Colonic mucosa (tissue), 4 donors: ENCODE measurements around the gene C10orf71. TPM values are rescaled to one million over a fixed set of nuclear protein-coding genes. Genes with fewer than 3 reads are reported as not detected.

Experiments used
- DNase-seq: peaks from one replicate; pipeline ENCODE4 v3.0.0-alpha.2; 2020
- H3K27ac ChIP-seq: fragments of 200-600 bp; one replicate; pipeline ENCODE4 v1.8.0; 2021
- H3K27me3 ChIP-seq: fragments of 200-600 bp; one replicate; pipeline ENCODE4 v1.8.0; 2021
- H3K36me3 ChIP-seq: fragments of 200-600 bp; one replicate; pipeline ENCODE4 v1.8.0; 2021
- H3K4me1 ChIP-seq: fragments of 200-600 bp; one replicate; pipeline ENCODE4 v1.8.0; 2021; ENCODE audit warnings: mild to moderate bottlenecking
- H3K4me3 ChIP-seq: fragments of 200-600 bp; one replicate; pipeline ENCODE4 v1.8.0; 2021
- H3K9ac ChIP-seq, 2 donors: one replicate each; pipeline ENCODE4 v1.7.0; 2013; ENCODE audit warnings: control low read depth in 2 of 2, low read depth in 2 of 2, low read length in 2 of 2
- H3K9me3 ChIP-seq: fragments of 200-600 bp; one replicate; pipeline ENCODE4 v1.8.0; 2021
- intact Hi-C: fragments of 100-400 bp; cut with DNase I; formaldehyde crosslinking; loops from one replicate; pipeline ENCODE4 v1.14.1; 2022
- total RNA-seq, 2 donors: library from RNA; stranded (reverse); fragmentation: NEBNext Ultra II Directional in 1 of 2; extraction: Animal tissue kit (Norgen Biotek cat#: 25700) in 1 of 2; gene quantifications; one replicate each; pipeline ENCODE4 v1.2.1, GENCODE V29; 2021
- TF ChIP-seq, protein P1 (sequence below): fragments of 200-600 bp; IDR thresholded peaks from one replicate; pipeline ENCODE4 v1.8.0; 2022; ENCODE audit warnings: antibody characterized with exemption, mild to moderate bottlenecking
- donor health status: healthy.
- donor health status: DM: no; HTN: no; CAD: no.
- donor health status: DM: no; HTN: no; CAD: no.

C10orf71 gene, protein sequence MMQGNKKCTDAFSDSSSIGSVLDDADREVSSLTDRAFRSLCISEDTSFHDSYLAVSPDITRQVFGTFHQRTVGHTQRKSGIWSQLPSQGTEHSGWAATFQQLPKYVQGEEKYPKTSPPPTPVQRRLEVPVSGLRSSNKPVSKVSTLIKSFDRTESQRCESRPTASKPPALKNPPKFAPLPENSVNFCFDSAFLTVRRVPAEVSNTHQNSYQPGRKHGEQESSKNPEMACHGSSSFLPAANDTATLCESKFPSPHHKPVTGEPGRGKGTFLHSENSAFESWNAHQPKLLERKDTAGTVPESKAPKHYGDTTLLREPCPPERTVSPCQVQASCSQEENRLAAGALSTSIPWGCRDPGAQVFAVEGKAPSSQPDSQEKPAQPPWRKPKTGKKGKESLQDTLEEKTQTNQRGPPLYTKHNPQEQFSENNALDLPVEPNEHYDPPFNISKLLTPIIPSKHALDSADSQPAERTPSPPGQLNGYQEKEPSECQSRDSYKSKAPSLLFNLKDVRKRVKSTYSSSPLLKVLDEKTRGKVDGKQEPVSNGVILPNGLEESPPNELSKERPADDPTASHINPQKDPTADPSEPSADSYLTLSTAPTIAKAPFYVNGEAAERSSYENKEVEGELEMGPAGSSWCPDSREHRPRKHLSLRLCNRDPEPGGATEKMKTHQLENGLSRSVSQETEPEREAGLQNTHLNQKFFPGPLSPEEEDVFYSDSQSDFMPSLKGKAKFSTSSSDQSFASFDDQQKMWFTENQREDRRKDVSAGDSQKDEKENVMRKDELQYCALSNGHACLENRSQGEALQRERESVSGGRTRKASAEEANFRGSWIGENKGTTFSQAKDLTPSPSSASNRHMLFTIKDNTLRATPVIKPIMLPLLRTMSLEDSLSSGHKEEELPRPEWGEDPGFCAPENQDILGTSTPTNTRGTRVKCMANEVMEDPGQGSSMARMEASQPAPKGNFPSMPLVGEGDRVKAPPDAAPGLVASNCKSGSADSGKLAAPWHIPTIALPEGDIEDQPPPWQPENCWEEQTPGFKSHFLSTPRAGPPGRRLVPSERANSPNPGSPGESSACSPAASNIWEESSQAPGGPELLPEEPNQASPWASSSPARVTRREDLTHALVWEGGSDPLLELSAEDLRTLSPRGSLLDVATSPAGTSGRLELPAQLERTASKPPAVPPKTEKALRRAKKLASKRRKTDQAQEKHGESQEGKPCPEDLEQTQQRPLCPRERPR (N-terminal part only)
- not detected for total RNA-seq

DNA sequence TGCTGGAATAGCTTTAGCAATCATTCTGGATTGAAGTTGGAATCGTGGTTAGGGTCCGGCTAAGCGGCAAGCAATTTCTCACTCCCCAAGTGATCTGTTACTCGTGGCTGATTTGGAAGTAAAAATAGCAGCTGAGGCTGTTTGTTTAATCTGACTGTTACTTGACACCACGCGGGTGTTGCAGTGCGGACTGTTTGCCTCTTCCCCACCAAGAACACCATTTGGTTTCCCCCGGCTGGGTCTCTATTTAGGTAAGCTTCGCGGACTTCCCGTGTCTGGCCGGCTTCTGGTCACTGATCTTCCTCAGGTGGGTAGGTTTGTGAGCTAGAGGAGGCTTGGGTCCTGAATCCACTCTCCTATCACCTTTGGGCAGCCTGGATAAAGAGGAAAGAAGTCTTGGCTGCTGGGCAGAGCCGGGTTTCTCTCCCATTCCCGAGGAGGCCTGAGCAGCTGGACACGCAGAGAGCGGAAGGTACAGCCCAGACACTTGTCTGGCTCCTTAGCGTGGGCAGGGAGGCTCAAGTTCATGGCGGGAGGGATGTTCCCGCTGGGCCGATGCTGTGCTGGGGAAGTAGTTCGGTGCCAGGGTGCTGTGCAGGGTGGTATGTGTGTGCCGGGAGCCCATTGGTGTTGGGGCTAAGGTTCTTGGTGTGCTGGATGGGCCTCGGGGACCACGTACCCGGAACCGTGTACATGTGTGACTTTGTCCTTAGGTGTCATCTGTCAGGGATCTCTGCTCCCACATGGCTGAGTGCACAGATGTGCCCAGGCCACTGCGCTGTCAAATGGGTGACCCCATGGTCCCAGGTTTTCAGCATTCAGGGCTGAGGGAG is at the start of gene C10orf71:
TSS of gene C10orf71 (plus strand) at position 188 of the 833 bp plus-strand sequence. CDS start 23,376 bp downstream, outside the sequence.
- DNase-seq: no peak
- intact Hi-C loops: no loop called here
- H3K4me3 ChIP-seq: no peak within 1 kb of the TSS
- no peaks in the 10 kb centered on the region for H3K36me3 ChIP-seq
- H3K27me3 ChIP-seq: no peaks in the 10 kb centered on the region
- no peak within 1 kb of the TSS for H3K9ac ChIP-seq
- no peaks in the 10 kb centered on the region for H3K4me1 ChIP-seq
- H3K27ac ChIP-seq: no peak within 1 kb of the TSS
- TF ChIP-seq, protein P1, sequence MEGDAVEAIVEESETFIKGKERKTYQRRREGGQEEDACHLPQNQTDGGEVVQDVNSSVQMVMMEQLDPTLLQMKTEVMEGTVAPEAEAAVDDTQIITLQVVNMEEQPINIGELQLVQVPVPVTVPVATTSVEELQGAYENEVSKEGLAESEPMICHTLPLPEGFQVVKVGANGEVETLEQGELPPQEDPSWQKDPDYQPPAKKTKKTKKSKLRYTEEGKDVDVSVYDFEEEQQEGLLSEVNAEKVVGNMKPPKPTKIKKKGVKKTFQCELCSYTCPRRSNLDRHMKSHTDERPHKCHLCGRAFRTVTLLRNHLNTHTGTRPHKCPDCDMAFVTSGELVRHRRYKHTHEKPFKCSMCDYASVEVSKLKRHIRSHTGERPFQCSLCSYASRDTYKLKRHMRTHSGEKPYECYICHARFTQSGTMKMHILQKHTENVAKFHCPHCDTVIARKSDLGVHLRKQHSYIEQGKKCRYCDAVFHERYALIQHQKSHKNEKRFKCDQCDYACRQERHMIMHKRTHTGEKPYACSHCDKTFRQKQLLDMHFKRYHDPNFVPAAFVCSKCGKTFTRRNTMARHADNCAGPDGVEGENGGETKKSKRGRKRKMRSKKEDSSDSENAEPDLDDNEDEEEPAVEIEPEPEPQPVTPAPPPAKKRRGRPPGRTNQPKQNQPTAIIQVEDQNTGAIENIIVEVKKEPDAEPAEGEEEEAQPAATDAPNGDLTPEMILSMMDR: no peak
- no peaks in the 10 kb centered on the region for H3K9me3 ChIP-seq

DNA sequence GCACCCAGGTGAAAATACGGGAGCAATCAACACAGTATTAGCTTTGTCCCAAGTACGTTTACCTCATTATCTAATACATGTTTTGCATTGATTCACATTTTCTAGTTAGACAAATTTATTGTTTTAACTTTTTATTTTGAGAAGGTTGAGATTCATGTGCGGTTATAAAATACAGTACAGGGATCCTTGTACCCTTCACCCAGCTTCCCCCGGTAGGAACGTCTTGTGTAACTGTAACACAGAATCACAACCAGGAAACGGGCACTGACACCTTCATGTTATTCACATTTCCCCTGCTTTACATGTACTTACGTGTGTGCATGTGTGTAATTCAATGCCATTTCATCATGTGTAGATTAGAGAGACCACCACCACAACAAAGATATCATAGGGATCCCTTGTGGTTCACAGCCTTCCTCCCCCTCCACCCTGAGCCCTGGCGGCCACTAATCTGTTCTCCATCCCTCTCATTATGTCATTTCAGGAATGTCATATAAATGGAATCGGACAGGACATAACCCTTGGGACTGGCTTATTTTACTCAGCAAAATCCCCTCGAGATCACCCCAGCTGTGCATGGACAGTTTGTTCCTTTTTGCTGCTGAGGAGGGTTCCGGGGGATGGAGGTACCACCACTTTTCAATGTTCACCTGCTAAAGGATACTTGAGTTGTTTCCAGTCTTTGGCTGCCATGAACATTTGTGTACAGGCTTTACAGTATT is 46.5 kb upstream of the C10orf71 start:
- TF ChIP-seq, protein P1: no peak
- no peaks in the 10 kb centered on the region for H3K4me1 ChIP-seq
- DNase-seq: no peak
- H3K27ac ChIP-seq: no peak overlapping the region
- H3K4me3 ChIP-seq: no peak overlapping the region
- intact Hi-C loops: no loop called here
- no peaks in the 10 kb centered on the region for H3K27me3 ChIP-seq
- H3K36me3 ChIP-seq: no peaks in the 10 kb centered on the region
- H3K9me3 ChIP-seq: no peaks in the 10 kb centered on the region
- no peak overlapping the region for H3K9ac ChIP-seq

DNA sequence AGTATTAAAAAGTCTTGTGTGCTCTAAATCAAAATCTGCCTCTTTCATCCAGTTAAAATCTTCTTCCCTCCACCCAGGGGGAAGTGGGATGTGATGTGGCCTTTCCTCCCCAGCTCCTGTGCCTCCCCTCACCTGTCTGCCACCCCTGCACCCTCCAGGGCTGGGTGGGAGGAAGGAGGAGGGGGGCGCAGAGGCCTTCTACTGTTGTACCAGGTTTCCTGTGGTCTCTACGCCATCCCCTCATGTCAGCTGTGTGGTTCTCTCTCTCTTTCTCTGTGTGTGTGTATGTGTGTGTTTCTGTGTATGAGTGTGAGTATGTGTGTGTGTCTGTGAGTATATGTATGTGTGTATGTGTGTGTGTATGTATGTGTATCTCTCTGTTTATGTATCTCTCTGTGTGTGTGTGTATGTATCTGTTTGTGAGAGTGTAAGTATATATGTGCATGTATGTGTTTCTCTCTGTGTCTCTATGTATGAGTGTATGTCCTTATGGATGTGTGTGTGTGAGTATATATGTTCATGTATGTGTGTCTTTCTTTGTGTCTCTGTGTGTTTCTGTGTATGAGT is 45.5 kb upstream of the C10orf71 start:
- Histone ChIP-seq H3K27me3 (no peaks in the 10 kb centered on the region), H3K4me3 (no peak overlapping the region), H3K9me3 (no peaks in the 10 kb centered on the region), H3K9ac (no peak overlapping the region), H3K27ac (no peak overlapping the region), H3K4me1 (no peaks in the 10 kb centered on the region), H3K36me3 (no peaks in the 10 kb centered on the region)
- DNase-seq: no peak
- intact Hi-C loops: no loop called here
- TF ChIP-seq, protein P1: no peak

DNA sequence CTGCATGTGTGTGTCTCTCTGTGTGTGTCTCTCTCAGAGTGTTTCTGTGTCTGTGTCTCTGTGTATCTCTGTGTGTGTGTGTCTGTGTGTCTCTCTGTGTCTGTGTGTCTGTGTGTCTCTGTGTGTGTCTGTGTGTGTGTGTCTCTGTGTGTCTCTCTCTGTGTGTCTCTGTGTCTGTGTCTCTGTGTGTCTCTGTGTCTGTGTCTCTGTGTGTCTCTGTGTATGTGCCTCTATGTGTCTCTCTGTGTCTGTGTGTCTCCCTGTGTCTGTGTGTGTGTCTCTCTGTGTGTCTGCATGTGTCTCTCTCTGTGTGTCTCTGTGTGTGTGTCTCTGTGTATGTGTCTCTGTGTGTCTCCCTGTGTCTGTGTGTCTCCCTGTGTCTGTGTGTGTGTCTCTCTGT is 44.8 kb upstream of the C10orf71 start:
- intact Hi-C loops: no loop called here
- Histone ChIP-seq H3K9ac (no peak overlapping the region), H3K36me3 (no peaks in the 10 kb centered on the region), H3K9me3 (no peaks in the 10 kb centered on the region), H3K27me3 (no peaks in the 10 kb centered on the region), H3K27ac (no peak overlapping the region), H3K4me1 (no peaks in the 10 kb centered on the region), H3K4me3 (no peak overlapping the region)
- no peak for DNase-seq
- TF ChIP-seq, protein P1: no peak
